ENCODE results near the gene FSTL1.

The FSTL1 gene

GRCh38 chr3:120450600-120451271 lies at the start of gene FSTL1:
FSTL1 (minus strand) TSS chr3:120450992; CDS start chr3:120450746, 246 bp downstream.
- no peak for DNase-seq

DNA sequence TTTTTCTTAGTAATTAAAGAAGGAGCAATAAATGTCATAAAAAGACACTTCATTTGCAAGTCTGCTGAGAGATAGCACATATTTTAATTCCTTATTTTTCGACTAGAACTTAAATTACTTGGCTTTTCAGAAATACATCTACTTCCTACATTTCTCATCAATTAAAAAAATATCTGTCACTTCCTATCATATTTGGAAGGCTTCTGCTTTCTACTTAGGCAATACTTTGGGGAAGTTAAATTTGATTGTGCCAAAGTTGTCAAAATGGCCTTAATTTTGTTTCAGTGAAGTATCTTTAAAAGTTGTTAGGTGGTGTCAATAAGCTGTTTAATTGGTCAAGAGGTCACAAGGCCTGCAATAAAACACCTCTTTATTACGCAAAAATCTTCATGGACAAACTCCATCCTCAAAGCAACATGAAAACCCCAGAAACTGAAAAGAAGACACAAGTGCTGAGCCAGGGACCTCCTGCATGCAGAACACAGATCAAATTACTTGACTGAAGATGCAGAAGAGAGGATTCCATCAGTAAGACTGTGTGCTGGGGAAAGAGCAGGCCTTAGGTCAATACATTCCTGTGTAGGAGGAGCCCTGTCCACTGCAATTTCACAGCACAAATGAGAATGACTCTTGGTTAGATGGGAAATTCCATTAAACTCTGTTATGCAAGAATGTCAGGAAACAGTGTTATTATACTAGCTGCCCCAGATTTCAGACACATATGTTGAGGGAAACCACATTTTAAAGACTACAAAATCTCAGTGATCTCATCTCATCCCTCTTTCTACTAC lies 48.0 kb upstream of the FSTL1 start:
- no peak for DNase-seq

DNA sequence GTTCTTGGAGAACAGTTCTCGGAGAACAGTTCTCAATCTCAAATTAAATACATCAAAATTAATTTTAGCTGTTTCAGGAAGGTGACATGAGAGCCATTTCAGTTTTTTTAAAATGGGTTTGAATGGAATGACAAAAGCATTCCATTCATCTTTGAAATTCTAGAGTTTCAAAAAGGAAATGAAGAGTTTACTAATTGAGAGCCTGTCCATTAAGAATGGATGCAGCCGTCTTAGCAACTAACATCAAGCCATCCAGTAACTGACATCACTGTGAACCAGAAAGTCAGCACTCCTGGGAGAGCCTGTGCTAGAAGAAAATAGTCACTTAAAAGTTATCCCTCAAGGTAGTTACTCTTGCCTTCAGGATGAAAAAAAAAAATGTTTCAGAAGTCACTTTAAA lies 47.0 kb upstream of the FSTL1 start:
- no peak for DNase-seq

DNA sequence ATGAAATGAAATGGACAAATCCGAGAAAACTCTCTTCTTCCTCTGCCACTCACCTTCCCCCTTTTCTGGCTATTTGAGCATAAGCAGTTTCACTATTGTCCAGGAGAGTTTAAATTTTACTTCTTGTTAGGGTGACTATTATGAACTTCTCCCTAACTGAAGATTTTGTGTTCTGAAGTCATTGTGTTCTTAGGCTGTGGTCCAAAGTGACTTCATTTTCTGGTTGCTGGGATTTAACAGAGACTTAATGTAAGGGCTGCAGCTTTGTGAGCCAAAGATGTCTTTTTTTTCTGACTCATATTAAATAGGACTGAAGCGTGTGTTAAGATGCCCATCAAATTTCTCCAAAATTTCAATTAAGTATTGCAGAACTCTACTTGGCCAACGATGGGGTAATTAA lies 46.5 kb upstream of the FSTL1 start:
- no peak for DNase-seq

GRCh38 chr3:120496278-120497002 lies 45.6 kb upstream of the FSTL1 start:
- no peak for DNase-seq

DNA sequence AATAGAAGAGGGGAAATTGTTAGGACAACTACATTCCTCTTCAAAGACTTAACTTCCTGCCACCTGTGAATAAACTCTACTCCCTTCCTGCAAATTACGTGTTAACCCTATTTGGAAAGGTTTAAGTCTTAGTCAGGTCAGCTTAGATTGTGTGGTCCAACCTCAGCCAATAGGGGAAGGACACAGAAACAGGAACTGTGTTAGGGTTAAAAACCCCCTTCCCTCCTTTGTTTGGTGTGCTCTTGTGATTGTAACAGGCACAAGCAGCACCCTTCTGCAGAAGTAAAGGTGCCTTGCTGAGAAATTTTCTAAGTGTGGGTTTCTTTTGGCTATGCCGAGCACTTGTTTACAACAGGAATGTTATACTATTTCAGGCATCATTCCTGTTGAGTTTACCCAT lies 45.0 kb upstream of the FSTL1 start:
- no peak for DNase-seq

GRCh38 chr3:120492103-120492502 lies 41.3 kb upstream of the FSTL1 start:
- no peak for DNase-seq

GRCh38 chr3:120489421-120489820 lies 38.6 kb upstream of the FSTL1 start:
- no peak for DNase-seq

- no peak for DNase-seq
These were observed 37.5 kb upstream of the FSTL1 start for GRCh38 chr3:120488296-120488695.

DNA sequence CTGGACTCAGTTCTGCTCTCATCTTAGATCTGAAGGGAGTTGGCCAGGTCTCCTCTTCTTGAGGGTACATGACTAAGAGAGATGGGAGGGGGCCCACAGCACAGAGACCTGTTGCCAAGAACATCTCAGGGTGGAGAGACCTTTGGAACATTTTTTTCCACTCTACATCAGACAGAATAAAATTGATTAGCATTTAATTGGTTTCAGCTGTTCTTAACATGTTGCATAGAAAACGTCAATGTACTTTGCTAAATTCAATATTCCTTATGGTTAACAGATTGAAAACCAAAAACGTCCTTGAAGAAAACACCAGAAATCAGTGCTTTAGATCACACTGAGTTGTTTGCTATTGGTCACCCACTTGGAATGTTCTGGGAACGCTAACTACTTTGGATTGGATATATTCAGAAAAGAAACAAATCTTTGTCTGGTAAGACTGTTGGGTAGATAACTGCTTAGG lies 36.4 kb upstream of the FSTL1 start:
- DNase-seq, result no peak

DNA sequence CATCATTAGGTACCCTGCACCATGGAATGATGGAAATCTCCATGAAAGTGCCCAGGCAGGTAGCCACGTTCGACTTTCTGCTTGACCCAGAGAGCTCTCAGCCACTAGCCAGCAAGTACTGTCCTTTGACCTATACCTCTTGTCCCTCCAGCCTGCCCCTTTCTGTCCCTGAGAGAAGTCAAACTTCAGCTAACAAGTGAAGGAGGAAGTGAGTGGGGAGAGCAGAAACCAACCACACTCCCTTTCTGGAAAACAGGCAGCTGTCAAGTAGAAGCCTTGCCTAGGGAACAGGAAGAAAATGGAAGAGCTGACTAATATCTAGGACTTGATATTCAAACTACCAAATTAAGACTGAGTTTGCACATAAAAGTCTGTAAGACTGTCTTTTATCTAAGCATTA lies 30.3 kb upstream of the FSTL1 start:
- DNase-seq, result no peak

- DNase-seq, result no peak
These were observed 27.0 kb upstream of the FSTL1 start for GRCh38 chr3:120477781-120478180.

- no peak for DNase-seq
These were observed 25.1 kb upstream of the FSTL1 start for GRCh38 chr3:120475722-120476377.

DNA sequence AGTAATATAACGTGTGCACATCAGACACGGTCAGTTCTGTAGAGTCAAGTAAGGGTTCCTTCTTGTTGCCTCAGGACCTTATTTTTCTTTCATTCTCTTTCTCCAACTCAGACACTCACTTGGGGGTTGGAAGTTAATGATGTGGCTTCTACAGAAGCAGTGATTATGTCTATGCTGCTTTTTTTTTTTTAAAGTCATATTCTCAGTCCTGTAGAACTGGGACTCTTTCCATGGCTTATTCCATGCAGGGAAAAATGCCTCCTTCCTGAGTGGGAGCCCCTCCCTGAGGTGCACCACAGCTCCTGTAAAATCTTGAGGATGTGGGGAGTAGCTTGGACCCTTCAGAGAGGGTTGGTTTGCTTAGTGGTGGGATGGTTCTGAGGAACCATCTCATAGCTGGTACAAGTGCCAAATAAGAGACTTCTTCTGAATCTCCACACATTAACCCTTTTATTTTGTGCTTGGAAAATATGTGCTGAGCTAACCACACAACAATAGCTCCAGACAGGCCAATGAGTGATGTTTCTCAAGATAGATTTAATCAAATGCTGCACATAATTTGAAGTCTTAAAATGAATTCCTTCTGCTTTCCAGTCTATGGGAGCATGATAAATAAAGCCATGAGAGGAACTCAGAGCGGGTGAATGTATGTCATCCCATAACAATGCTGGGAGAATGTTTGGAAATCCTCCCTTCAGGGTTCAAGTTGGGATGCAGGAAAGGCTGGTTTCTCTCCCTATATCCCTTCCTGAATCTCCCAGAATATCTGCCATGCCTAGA lies 23.3 kb upstream of the FSTL1 start:
- DNase-seq, result no peak

- DNase-seq, result no peak
These were observed 22.6 kb upstream of the FSTL1 start for GRCh38 chr3:120473389-120473788.

GRCh38 chr3:120472121-120472844 lies 21.5 kb upstream of the FSTL1 start:
- DNase-seq, result no peak

GRCh38 chr3:120471643-120472042 lies 20.9 kb upstream of the FSTL1 start:
- DNase-seq, result no peak

DNA sequence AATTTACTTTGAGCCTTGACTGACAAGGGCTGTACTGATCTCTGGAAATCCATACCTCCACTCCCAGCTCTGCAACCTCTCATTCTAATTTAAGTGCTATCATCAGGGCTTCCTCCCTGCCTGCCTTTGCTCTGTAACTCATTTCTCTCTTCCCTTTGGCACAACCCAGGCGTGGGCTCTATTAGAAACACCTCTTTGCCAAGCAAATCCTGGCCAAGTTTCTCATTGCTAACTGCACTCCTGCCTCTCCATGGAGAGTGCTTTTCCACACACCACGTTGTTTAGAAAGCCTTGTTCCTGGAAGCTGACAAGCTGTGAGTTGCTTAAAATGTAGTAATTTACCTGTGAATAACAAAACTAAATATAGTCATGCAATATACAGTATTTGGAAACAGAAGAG lies 20.1 kb upstream of the FSTL1 start:
- DNase-seq, result no peak

GRCh38 chr3:120469882-120470301 lies 19.1 kb upstream of the FSTL1 start:
- DNase-seq, result no peak

DNA sequence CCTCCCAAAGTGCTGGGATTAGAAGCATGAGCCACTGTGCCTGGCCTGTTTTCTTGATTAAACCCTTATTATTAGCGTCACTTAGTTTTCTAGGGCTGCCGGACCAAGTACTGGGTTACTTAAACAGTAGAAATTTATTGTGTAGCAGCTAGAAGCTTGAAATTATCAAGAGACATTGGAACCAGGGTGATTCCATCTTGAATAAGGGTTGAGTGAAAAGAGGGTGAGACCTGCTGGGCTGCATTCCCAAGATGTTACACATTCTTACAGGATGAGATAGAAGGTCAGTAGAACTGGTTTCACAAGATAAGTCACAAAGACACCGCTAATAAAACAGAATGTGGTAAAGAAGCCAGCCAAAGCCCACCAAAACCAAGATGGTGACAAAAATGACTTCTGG lies 18.6 kb upstream of the FSTL1 start:
- DNase-seq, result no peak

GRCh38 chr3:120468635-120469295 lies 18.0 kb upstream of the FSTL1 start:
- no peak for DNase-seq
